COR-L47 (cell line): ENCODE data around the gene BAIAP2.
A peak's percentile ranks its signal among the peaks of the same experiment; 100 is the strongest.

ENCODE experiments used
- DNase-seq: peaks from one replicate; lab custom pipeline; 2025; lab: John Stamatoyannopoulos, UW

Gene BAIAP2, protein sequence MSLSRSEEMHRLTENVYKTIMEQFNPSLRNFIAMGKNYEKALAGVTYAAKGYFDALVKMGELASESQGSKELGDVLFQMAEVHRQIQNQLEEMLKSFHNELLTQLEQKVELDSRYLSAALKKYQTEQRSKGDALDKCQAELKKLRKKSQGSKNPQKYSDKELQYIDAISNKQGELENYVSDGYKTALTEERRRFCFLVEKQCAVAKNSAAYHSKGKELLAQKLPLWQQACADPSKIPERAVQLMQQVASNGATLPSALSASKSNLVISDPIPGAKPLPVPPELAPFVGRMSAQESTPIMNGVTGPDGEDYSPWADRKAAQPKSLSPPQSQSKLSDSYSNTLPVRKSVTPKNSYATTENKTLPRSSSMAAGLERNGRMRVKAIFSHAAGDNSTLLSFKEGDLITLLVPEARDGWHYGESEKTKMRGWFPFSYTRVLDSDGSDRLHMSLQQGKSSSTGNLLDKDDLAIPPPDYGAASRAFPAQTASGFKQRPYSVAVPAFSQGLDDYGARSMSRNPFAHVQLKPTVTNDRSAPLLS

DNA sequence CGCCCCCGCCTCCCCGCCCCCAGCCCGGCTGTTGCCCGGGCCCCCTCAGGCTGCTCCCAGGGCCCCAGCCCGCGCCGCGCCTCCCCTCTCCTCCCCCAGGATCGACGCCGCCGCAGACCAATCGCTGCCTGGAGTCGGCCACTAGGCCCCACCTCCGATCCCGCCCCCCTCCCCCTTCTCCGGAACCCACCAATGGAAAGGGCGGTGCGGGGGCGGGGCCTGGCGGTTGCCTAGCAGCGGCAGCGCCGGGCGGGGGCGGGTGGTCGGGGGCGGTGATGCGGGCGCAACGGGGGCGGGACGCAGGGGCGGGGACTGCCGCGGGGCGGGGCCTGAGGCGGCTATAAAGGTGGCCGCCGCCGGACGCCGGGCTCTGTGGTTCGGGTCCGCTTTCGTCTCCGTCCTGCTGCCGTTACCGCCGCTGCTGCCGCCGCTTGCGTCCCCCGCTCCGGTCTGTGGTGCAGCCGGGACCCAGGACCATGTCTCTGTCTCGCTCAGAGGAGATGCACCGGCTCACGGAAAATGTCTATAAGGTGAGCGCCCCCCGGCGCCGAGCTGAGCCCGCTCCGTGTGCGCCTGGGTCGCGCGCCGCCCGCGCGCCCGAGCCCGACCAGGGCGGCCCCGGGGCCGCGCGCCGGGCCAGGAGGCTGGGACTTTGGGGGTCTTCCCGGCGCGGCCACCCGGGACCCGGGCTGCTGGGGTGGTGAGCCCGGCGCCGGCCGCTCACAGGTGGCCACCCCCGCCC is at the start of gene BAIAP2:
Gene BAIAP2 (plus strand): TSS at position 373 of the 742 bp plus-strand sequence. CDS start 104 bp downstream, at position 477.
- peak; percentile 94 for DNase-seq

DNA sequence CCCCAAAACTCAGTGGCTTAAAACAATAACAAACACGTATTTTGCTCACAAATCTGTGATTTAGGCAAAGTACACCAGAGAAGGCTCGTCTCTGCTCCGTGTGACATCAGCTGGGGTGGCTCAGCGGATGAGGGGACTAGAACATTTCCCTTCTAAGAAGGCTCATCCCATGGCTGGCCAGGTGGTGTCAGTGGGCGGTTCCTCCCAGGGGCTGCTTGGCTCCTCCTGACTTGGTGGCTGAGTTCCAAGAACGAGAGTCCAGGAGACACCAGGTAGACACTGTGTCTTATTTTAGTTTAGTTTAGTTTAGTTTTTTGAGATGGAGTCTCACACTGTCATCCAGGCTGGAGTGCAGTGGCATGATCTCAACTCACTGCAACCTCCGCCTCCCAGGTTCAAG is 48.9 kb upstream of the BAIAP2 start:
- no peak for DNase-seq

DNA sequence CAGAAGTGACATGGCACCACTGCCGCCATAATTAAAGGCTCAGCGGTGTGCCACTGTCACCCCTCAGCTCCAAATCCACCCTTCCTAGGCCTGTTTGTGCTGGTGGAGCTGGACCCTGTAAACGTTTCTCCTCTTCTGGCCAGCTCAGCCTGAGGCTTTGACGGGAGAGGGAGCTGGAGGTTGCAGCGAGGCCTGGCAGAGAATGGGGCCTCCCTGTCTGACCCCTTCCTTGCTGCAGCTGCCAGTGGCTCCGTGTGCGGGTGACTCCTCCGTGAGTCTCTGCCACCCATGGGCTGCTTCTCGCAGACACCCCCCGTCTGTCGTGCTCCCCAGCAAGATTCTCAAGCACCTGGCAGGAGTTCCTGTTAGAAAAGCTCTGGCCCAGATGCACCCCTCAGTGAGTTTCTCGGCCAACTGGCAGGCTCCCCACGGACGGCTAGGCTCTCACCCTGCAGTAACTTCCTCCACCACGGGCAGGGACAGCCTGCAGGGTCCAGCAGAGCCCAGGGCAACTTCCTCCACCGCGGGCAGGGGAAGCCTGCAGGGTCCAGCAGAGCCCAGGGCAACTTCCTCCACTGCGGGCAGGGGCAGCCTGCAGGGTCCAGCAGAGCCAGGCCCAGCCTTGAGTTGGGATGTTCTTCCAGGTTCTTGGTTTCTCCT is 48.0 kb upstream of the BAIAP2 start:
- DNase-seq: no peak

DNA sequence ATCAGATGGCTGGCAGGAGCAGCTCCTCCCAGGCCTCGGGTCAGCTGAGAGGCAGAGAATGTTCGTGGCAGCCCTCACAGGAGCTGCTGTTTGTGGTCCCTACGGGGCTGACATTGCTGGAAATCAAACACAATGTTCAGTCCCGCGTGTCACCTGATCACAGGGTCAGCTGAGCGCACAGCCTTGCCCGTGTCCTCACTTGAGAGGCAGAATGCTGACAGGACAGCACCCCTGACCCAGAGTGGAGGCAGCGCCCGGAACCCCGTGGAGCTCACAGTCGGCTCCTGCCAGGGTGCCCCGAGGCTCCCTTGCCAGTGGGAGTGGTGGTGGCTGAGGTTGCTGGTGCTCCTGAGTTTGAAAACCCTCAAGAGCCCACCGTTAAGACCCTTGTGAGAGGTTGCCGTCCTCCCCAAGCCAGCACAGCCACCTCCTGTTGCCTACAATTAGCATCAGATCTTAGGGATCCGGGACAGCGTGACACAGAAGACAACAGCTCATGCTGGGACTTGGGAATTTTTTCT is 47.0 kb upstream of the BAIAP2 start:
- no peak for DNase-seq

DNA sequence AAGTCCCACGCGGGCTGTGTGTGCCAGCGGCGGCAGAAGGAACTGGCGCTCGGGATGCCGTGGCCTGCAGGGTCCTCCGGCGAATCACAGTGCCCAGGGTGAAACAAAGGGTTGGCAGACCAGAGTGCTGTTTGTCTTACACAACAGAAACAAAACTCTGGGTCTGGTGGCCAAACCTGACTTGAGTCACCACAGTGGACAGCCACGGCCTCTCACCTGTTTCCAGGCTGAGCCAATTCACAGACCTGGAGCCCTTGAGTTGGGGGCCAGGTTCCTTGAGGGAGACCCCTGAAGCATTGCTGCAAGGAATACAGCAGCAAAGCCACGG is 45.4 kb upstream of the BAIAP2 start:
- DNase-seq: no peak

DNA sequence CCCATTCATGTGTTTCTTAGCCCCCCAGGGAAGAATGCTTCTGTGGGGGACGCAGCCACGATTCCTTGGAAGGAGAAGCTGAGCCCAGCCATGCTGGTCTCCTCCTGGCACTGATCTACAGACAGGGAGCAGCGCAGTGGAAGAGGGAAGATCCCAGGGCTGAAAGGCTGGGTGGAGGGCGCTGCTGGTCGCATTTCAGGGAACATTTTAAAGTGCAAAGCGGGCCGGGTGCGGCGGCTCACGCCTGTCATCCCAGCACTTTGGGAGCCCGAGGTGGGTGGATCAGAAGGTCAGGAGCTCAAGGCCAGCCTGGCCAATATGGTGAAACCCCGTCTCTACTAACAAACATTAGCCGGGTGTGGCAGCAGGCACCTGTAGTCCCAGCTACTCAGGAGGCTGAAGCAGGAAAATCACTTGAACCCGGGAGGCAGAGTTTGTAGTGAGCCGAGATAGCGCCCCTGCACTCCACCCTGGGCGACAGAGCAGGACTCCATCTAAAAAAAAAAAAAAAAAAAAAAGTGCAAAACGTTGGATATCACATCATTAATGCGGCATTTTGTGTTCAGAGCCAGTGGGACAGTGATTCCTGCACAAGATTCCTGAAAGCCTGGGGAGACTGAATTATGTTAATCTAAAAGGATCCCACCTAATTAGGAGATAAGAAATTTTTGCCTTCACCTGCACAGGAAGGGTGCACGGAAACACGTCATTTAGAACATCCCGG is 43.9 kb upstream of the BAIAP2 start:
- no peak for DNase-seq

DNA sequence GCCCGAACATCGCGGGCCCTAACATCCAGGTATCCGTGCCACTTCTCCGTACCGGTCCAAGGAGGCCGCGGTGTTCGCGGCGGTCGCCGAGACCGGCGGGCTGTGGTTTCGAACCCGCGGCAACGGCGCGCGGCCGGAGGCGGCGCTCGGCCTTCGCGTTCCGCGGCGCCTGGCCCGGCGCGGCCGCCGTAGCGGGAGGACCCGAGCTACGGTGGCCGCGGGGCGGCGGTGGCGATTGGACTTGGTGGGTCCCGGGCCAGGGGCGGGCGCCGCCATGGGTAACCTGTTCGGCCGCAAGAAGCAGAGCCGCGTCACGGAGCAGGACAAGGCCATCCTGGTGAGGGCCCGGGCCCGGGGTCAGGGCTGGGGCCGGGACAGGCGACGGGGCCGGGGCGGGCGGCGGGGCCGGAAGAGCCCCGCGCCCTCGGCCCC is 43.3 kb upstream of the BAIAP2 start, which contains the start of gene CHMP6:
Gene CHMP6 (plus strand): TSS at position 197 of the 432 bp plus-strand sequence. CDS start 78 bp downstream, at position 275.
- peak; percentile 74 for DNase-seq

DNA sequence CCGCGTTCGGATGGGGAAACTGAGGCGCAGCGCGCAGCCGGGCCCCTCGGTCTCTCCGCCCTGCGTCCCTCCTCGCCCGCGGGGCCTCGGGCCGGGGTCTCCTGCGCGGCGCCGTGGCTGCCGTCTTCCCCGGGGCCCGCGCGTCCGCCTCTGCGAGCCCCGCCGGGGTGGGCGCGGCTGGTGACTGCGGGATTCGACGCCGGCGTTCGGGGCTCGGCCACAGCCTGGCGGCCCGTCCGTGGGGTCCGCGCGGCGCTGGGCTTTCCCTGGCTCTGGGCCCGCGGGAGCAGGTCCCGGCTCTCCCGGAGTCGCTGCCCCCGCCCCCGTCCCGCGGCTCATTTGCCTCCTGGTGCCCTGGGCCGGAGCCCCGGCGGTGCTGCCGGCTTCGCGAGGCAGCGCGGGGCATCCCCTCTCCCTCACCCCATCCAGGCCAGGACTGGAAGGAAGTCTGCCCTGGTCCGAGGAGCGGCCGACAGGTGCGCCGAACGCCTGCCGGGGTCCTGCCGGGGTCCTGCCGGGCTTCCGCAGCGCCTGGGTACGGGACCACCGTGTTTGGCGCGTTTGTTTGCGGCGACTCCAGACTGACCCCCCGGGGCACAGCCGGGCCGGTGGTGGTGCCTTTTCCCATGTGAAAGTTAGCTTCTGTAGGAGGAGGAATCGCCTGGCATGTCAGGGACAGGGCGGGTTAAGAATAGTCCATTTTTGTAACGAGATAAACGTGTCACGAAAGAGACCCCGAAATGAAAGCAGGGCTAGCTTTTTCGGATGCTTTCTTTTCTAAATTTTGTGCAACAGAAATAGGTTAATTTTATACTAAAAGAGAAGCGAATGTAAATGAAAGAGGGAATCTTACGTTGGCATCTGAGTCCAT is 42.6 kb upstream of the BAIAP2 start:
- no peak for DNase-seq

DNA sequence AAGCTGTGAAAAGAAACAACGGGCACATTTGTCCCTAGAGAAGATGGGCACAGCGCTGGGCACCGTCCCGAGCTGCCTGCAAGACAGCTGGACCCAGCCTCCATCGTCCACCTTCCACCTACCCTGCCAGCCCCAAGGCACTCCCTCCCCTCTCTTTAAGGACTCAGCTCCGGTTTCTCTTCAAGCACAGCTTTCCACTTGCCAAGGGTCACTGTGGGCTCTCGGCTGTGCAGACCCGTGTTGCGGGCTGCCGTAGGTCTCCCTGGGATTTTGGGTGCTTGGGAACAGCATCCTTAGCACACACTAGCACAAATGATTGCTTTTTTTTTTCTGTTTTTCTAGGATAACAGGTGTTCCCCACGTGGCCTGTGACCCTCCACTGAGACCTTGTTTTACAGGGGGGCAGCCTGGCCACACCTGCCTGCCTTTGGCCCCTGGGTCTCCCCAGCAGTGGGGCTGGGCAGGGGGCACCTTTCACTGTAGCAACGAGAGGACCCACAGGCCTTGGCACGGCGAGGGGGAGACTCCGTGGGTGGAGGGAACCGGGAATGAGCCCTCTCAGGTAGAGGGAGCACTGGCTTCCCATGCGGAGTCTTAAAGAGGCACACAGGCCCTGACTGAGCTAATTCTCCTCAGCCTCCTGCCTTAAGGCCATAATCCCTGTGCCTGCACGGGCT is 41.9 kb upstream of the BAIAP2 start:
- no peak for DNase-seq

DNA sequence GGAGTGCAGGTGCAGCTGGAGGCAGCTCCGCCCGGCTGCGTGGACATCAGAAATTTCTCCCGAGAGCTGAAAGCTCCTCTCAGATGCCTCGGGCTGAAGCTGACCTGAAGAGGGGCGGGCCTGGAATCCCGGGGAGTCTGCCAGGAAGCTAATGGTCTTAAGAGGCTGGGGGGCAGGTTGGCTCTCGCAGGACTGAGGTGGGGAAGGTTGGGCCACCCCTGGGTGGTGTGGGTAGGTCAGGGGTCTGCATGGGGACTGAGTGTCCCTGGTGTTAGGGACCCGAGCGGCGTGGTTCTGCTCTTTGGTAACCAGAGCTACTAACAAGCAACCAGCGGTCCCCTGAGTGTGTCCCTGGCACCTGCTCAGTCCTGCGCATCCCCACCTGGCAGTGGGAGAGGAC is 39.8 kb upstream of the BAIAP2 start:
- DNase-seq: no peak

DNA sequence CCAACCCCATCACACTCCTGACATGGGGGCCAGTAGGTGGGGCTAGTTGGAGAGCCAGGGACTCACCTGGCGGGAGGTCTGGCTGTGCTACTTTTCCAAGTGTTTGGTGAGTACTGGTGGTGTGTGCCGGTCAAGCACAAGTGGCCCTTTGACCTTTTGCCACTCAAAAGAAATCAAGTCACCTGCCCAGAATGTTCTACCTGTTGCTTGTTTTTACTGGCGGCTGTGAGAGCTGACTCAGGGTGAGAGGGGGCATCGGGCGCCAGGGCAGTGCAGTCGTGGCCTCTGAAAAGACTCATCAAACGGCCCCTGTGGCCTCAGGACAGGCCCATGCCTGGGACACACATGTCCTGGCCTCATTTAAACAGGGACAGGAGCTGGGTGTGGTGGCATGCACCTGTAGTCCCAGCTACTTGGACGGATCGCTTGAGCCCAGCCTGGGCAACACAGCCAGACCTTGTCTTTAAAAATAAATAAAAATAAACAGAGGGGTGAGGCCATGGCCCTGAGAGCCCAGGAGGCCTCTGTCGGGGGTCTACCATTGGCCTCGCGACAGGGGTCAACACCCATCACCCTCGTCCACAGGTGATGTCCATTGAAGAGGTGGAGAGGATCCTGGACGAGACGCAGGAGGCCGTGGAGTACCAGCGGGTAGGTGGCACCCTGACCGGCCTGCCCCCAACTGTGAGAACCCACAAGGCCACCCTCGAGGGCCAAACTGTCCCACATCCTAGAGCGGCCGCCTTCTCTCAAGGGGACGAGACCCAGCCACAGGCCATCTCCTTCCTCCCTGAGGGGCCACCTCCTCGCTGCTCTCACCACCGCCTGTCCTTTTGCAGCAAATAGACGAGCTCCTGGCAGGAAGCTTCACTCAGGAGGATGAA is 38.3 kb upstream of the BAIAP2 start:
- DNase-seq: no peak

DNA sequence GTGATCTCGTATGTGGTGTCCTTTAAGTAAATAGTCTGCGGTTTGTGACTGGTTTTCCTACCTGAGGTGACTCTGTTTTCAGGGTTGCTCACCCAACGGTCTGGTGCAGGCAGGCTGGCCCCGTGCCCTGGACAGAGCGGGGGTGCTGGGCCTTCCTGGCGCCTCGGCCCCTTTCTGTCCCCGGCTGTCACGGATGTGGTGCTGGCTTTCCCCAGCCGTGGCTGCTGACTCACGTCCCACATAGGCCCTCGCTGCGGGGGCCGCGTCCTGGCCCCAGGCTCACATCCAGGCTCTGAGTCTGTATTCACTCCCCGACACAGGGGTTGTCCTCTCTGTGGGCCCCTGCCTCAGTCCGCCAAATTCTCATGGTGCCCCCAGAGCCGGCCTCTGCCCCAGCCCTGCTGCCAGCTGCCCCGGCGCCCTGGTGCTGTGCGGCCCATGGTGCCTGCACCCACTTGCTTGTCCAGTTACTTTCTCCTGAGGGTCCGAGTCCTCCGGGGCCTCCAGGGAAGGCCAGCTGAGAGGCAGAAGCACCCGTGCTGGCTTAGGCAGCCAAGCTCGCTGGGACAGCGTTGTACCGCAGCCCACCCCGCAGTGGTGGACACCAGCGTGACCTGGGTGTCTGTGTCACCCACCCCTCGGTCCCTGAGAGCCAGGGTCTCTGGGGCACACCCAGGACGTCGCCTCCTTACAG is 37.4 kb upstream of the BAIAP2 start:
- no peak for DNase-seq

DNA sequence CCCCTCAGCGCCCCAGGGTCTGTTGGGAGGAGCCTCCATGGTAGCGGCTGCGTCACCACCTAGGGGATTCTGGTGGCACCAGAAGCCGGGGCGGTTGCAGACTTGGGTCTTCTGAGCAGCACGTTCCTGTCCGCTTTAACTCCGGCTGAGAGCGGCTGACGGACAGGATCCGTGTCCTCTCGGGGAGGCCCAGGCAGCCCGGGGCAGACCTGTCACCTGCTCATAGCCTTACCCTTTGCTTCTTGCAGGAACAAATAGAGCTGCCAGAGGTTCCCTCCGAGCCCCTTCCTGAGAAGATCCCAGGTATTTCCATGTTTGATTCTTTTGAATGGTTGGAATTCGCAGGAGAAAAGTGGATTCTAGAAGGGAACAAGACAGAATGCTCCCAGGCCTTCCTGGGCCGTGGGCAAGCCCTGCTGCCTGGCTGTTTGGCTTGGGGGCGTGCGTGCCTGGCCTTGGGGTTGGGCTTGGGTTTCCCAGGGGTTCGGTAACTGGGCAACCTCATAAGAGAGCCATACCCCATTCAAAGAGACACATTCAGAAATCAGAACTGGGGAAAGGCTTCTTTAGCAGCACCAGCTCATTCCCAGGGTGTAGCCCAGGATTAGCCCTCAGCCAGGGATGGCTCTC is 36.7 kb upstream of the BAIAP2 start:
- no peak for DNase-seq

DNA sequence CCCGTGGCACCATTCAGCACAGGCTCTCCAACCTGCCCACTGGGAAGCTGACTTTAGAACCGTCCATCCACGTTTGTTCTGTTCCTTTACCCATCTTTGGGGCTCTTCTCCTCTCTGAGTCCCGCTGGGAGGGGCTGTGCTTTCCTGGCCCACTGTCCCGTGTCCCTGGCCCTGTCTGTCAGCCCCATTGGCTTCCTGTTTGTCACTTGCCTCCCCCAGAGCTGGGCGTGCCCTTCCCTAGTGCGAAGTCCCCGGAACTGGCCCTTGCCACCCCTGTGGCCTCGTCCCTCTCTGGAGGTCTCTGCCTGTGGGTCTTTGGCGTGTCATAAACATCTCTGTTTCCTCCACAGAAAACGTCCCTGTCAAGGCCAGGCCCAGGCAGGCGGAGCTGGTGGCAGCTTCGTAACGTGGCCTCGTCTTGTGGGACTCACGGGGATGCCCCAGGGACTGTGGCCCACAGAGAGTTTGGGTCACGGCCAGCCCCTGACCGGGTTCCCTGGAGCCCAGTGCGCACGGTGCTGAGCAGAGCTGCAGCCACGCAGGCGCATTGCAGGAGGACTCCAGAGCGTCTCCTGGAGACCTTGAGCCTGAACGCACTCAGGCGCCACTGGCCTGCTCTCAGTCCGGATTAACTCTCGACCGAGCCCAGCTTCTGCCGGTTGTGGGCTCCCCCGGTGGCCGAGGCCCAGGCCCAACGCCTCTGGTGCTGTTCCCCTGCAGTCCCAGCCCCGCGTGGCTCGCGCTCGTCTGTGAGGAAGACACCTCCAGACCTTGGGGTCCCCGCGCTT is 36.0 kb upstream of the BAIAP2 start:
- DNase-seq: no peak

DNA sequence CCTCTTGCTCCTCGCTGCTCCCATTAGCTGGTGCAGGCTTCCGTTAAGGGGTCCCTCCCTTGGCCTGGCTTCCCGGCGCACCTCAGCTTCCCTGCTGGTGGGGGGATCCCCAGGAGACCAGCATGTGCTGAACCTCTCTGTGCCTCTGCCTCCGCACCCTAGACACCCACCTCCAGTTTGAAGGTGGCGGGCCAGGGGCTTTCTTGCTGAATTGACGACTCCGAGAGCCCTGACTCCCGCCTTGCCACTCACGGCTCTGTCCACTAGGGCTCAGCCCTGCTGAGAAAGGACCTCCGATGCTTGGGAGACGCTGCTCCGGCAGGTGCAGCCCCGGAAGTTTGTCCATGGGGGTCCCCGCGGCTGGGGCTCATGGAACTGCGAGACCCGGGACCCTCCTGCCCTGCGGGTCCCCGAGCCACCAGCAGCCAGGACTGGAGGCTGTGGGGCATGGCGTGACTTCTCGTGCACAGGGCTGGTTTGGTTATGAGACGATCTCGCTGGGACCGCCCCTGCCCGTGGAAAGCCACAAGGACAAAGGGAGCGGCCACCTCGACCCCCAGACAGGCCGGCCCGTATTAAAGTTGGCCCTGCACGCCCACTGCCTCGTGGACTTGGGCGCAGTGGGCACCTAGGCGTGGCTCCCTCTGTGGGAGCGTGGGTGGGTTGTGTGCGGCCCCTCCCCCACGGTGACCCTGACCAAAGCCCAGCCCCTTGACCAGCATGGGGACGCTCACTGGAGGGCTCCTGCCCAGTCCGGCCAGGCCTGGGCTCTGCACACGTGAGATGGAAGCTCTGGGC is 35.2 kb upstream of the BAIAP2 start:
- no peak for DNase-seq

DNA sequence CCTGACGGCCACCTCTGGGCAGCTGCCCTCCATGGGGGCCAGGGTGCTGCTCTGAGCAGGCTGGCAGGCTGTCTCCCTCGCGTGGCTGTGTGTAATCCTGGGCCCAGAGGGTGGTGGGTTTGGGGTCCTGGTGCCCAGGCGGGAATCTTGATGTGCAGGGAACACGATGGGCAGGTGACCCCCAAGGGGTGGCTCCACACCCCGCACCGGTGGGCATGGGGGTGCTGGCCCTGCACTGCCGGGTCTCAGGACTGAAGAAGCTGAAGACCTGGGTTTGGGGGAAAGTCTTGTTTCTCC is 34.7 kb upstream of the BAIAP2 start:
- DNase-seq: no peak
